MCF 10A (cell line): Measurements from ENCODE around the gene FAM117A. TPM values are rescaled to one million over a fixed set of nuclear protein-coding genes. Genes with fewer than 3 reads are reported as not detected.

Experiments
- BruUV-seq: library from RNA; stranded (reverse); fragments of 400-500 nt; replicated peaks from 2 replicates; lab custom pipeline; 2021; lab: Mats Ljungman, UMichigan
- CTCF ChIA-PET: fragments of 300-600 bp; sonication (Branson Sonifier 250); formaldehyde crosslinking; extraction: SDS; loops from one replicate; lab custom pipeline; 2021; ENCODE audit warnings: antibody characterized with exemption, inconsistent platforms; lab: Yijun Ruan, JAX
- POLR2A ChIA-PET: fragments of 300-600, 350-650 bp; sonication (Branson Sonifier 250); formaldehyde crosslinking; extraction: SDS; loops from one replicate; lab custom pipeline; 2020; ENCODE audit warnings: antibody characterized with exemption, inconsistent platforms; lab: Yijun Ruan, JAX
- DNase-seq: peaks from one replicate; pipeline ENCODE4 v3.0.0-alpha.2; 2018; ENCODE audit not compliant: unreplicated experiment
- H3K27ac Mint-ChIP-seq: one replicate; pipeline ENCODE4 v1.8.0; 2022; ENCODE audit warnings: mild to moderate bottlenecking, low read depth, mixed read lengths; ENCODE audit not compliant: unreplicated experiment
- H3K27me3 Mint-ChIP-seq: one replicate; pipeline ENCODE4 v1.8.0; 2022; ENCODE audit warnings: mixed read lengths; ENCODE audit not compliant: insufficient read depth, unreplicated experiment
- H3K36me3 Mint-ChIP-seq: one replicate; pipeline ENCODE4 v1.8.0; 2022; ENCODE audit warnings: mild to moderate bottlenecking, moderate library complexity, mixed read lengths; ENCODE audit not compliant: insufficient read depth, unreplicated experiment
- H3K4me1 Mint-ChIP-seq: one replicate; pipeline ENCODE4 v1.8.0; 2022; ENCODE audit warnings: mixed read lengths; ENCODE audit not compliant: insufficient read depth, unreplicated experiment
- H3K4me3 Mint-ChIP-seq: one replicate; pipeline ENCODE4 v1.8.0; 2022; ENCODE audit warnings: mild to moderate bottlenecking, moderate library complexity, mixed read lengths; ENCODE audit not compliant: unreplicated experiment
- H3K9me3 Mint-ChIP-seq: one replicate; pipeline ENCODE4 v1.8.0; 2022; ENCODE audit warnings: mixed read lengths; ENCODE audit not compliant: unreplicated experiment
- intact Hi-C: fragments of 100-400 bp; cut with micrococcal nuclease; formaldehyde crosslinking; loops from 2 replicates; pipeline ENCODE4 v1.14.1; 2022
- total RNA-seq: library from RNA; stranded (reverse); gene quantifications from 2 replicates; pipeline ENCODE4 v1.2.3, GENCODE V29; 2022
- TF ChIP-seq, protein P1 (sequence below): fragments of 200-600 bp; IDR thresholded peaks from one replicate; pipeline ENCODE4 v1.8.0; 2022; ENCODE audit warnings: antibody characterized with exemption, mild to moderate bottlenecking; ENCODE audit not compliant: unreplicated experiment

Gene FAM117A
- total RNA-seq, 1 experiment from 2014 or later, result 2.0 TPM

GRCh38 chr17:49783071-49783715, 19.3 kb upstream of the FAM117A start:
- no TSS peak for BruUV-seq
- no peak for DNase-seq
- ChIA-PET POLR2A (interaction anchor here (0.7 to 1.7 kb wide), 3 partner anchors 12 to 74 kb away, joined by 3 to 5 read pairs (median 4); no protein-coding TSS in a partner anchor), CTCF (interaction anchor here (1.2 kb wide), 1 partner anchor 216 kb away, joined by 3 read pairs; no protein-coding TSS in a partner anchor)
- intact Hi-C loops, result no loop called here
- Mint-ChIP-seq H3K36me3 (peaks cover 5% of the 10 kb centered on the region), H3K27me3 (no peaks in the 10 kb centered on the region), H3K4me1 (peaks cover 9% of the 10 kb centered on the region), H3K4me3 (no peak overlapping the region), H3K9me3 (no peaks in the 10 kb centered on the region), H3K27ac (no peak overlapping the region)
- TF ChIP-seq, protein P1, sequence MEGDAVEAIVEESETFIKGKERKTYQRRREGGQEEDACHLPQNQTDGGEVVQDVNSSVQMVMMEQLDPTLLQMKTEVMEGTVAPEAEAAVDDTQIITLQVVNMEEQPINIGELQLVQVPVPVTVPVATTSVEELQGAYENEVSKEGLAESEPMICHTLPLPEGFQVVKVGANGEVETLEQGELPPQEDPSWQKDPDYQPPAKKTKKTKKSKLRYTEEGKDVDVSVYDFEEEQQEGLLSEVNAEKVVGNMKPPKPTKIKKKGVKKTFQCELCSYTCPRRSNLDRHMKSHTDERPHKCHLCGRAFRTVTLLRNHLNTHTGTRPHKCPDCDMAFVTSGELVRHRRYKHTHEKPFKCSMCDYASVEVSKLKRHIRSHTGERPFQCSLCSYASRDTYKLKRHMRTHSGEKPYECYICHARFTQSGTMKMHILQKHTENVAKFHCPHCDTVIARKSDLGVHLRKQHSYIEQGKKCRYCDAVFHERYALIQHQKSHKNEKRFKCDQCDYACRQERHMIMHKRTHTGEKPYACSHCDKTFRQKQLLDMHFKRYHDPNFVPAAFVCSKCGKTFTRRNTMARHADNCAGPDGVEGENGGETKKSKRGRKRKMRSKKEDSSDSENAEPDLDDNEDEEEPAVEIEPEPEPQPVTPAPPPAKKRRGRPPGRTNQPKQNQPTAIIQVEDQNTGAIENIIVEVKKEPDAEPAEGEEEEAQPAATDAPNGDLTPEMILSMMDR, result no peak

DNA sequence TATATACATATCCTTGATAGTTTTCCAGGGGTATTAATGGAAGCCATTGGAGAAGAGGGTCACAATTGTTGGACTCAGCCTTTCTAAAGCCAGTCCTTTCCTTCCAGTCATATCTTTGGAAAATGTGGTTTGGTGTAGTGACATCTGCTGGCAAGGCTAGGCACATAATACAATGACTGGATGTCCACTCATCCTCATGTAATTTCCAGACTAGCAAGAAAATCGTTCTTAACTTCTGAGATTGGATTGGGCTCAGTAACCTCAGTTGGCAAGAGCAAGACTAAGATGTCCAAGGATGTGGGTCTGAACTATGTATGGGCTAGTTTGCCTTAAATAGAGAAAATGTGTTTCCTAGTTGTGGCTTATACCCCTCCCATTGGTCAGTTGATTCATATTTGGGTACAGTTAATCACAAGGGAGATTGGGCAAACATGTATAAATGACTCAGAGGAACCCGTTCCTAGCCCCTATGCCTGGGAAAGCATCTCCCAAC, 15.9 kb upstream of the FAM117A start:
- POLR2A ChIA-PET, result interaction anchor here (1.2 to 1.5 kb wide), 2 partner anchors 9 to 72 kb away, joined by 4 to 6 read pairs; partner anchors contain the start of genes KAT7 and SLC35B1
- TF ChIP-seq, protein P1, result peak; percentile 56
- peak; percentile 58 for DNase-seq
- CTCF ChIA-PET, result interaction anchor here (0.6 to 1.5 kb wide), 5 partner anchors 71 to 228 kb away, joined by 3 to 14 read pairs (median 4); partner anchors contain the start of gene SLC35B1
- Mint-ChIP-seq H3K27me3 (no peaks in the 10 kb centered on the region), H3K36me3 (no peaks in the 10 kb centered on the region), H3K27ac (no peak overlapping the region), H3K9me3 (no peaks in the 10 kb centered on the region), H3K4me3 (no peak overlapping the region), H3K4me1 (no peaks in the 10 kb centered on the region)
- intact Hi-C loops, result loop anchor here (1.0 kb wide), 2 partner anchors 71 to 211 kb away; no protein-coding TSS in a partner anchor
- no TSS peak for BruUV-seq

- no peaks in the 10 kb centered on the region for H3K36me3 Mint-ChIP-seq
- H3K9me3 Mint-ChIP-seq, result no peaks in the 10 kb centered on the region
- CTCF ChIA-PET, result interaction anchor here (0.6 to 1.5 kb wide), 6 partner anchors 71 to 228 kb away, joined by 3 to 14 read pairs (median 4); partner anchors contain the start of gene SLC35B1
- no peaks in the 10 kb centered on the region for H3K4me1 Mint-ChIP-seq
- H3K4me3 Mint-ChIP-seq, result no peak overlapping the region
- TF ChIP-seq, protein P1, result no peak
- H3K27ac Mint-ChIP-seq, result no peak overlapping the region
- DNase-seq, result no peak
- H3K27me3 Mint-ChIP-seq, result no peaks in the 10 kb centered on the region
- no TSS peak for BruUV-seq
- intact Hi-C loops, result loop anchor here (1.0 kb wide), 2 partner anchors 71 to 211 kb away; no protein-coding TSS in a partner anchor
- POLR2A ChIA-PET, result interaction anchor here (1.2 to 1.5 kb wide), 2 partner anchors 10 to 71 kb away, joined by 4 to 6 read pairs; partner anchors contain the start of genes KAT7 and SLC35B1
Measured at GRCh38 chr17:49779156-49779738, 15.3 kb upstream of the FAM117A start.

DNA sequence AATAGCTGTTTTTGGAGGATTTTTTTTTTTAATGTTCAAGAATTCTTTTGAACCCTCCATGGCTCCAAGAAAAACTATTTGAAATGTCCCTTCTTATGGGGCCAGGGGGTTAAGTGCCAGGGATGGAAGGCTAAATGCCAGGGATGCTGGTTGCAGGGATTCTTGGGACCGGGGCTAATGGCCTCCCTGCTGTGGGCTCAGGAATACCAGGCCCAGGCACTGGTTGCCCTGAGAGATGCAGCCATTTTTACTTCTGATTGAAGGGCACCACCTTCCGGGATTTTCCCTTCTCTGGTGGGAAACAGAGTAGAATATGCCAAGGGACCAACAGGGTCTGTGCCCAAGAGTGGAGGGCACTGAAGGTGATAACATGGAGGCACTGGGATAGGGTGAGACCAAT, 13.6 kb upstream of the FAM117A start:
- POLR2A ChIA-PET, result interaction anchor here (2.0 kb wide), 1 partner anchor 11 kb away, joined by 6 read pairs; the partner anchor contains the start of gene KAT7
- intact Hi-C loops, result no loop called here
- Mint-ChIP-seq H3K4me1 (no peaks in the 10 kb centered on the region), H3K27ac (no peak overlapping the region), H3K36me3 (no peaks in the 10 kb centered on the region), H3K9me3 (no peaks in the 10 kb centered on the region), H3K27me3 (no peaks in the 10 kb centered on the region), H3K4me3 (no peak overlapping the region)
- no peak for DNase-seq
- CTCF ChIA-PET, result interaction anchor here (0.6 to 0.8 kb wide), 2 partner anchors 219 to 468 kb away, joined by 3 to 4 read pairs; no protein-coding TSS in a partner anchor
- TF ChIP-seq, protein P1, result no peak
- BruUV-seq, result no TSS peak
